Mesothelial cell of epicardium (in vitro differentiated cells): ENCODE results near the gene CNST. TPM values are rescaled to one million over a fixed set of nuclear protein-coding genes. Genes with fewer than 3 reads are reported as not detected.
"Not testable (repeated sequence)": the region's sequence is repeated elsewhere in the genome, so short reads cannot be mapped to it uniquely, and the experiment has no call there.

ENCODE experiments used
- DNase-seq, 2 experiments: peaks; one replicate each; pipeline ENCODE4 v3.0.0; 2021; ENCODE audit warnings: low spot score in 2 of 2; ENCODE audit not compliant: unreplicated experiment in 2 of 2
- H3K27ac Mint-ChIP-seq: 2 replicates; pipeline ENCODE4 v1.8.0; 2021; ENCODE audit warnings: mixed read lengths
- H3K27me3 Mint-ChIP-seq: 2 replicates; pipeline ENCODE4 v1.8.0; 2021; ENCODE audit warnings: low read depth, mixed read lengths
- H3K36me3 Mint-ChIP-seq: 2 replicates; pipeline ENCODE4 v1.8.0; 2021; ENCODE audit warnings: mixed read lengths
- H3K4me1 Mint-ChIP-seq: 2 replicates; pipeline ENCODE4 v1.8.0; 2021; ENCODE audit warnings: mixed read lengths
- H3K4me3 Mint-ChIP-seq: 2 replicates; pipeline ENCODE4 v1.8.0; 2021; ENCODE audit warnings: mild to moderate bottlenecking, moderate library complexity, mixed read lengths
- H3K9me3 Mint-ChIP-seq: 2 replicates; pipeline ENCODE4 v1.8.0; 2021; ENCODE audit warnings: mixed read lengths
- CTCF ChIP-seq: fragments of 200-600 bp; sonication (generic); IDR thresholded peaks from one replicate; pipeline ENCODE4 v1.5.0; 2021; ENCODE audit warnings: antibody characterized with exemption; ENCODE audit not compliant: unreplicated experiment
- total RNA-seq: library from RNA; stranded (reverse); gene quantifications from 3 replicates; pipeline ENCODE4 v1.2.1, GENCODE V29; 2021

CNST gene
- total RNA-seq, 1 donor from 2014 or later, result 21.0 TPM

DNA sequence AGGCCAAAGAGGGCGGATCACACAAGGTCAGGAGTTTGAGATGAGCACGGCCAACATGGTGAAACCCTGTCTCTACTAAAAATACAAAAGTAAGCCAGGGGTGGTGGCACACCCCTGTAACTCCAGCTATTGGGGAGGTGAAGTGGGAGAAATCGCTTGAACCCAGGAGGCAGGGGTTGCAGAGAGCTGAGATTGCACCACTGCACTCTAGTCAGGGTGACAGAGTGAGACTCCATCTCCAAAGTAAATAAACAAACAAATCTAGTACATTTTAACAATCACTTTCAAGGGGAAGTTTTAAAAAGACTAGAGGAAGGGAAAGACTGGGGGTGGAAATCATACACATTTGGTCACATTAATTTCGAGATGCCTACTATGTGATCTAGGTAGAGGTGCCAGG is 6.9 kb upstream of the CNST start:
- no peaks in the 10 kb centered on the region for H3K4me1 Mint-ChIP-seq
- peaks cover 12% of the 10 kb centered on the region for H3K9me3 Mint-ChIP-seq
- H3K27ac Mint-ChIP-seq, result no peak overlapping the region
- no peaks in the 10 kb centered on the region for H3K27me3 Mint-ChIP-seq
- peaks cover 37% of the 10 kb centered on the region for H3K36me3 Mint-ChIP-seq
- H3K4me3 Mint-ChIP-seq, result no peak overlapping the region
- DNase-seq, result no peak
- no peak for TF ChIP-seq CTCF

DNA sequence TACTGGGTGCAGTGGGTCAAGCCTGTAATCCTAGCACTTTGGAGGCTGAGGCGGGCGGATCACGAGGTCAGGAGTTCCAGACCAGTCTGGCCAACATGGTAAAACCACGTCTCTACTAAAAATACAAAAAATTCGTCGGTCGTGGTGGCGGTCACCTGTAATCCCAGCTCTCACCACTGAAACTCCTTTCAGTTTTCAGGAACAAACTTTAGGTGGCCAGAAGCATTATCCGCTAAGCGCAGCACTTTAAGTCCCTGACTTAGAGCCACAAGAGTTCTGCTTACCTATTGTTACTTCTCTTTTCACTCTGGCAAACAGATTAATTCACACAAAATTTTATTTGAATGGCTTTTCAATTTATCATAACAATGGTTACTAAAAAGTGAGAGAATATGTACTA is 5.4 kb upstream of the CNST start:
- not testable (repeated sequence) for H3K9me3 Mint-ChIP-seq, H3K4me3 Mint-ChIP-seq, DNase-seq, H3K27ac Mint-ChIP-seq, H3K4me1 Mint-ChIP-seq, H3K27me3 Mint-ChIP-seq
- H3K36me3 Mint-ChIP-seq, result peaks cover 27% of the 10 kb centered on the region

- peak overlapping the region; percentile 98 for H3K4me3 Mint-ChIP-seq
- DNase-seq, result no peak
Measured at GRCh38 chr1:246564839-246565750, 1.2 kb upstream of the CNST start.

GRCh38 chr1:246565751-246566127 is 517 bp upstream of the CNST start:
- Mint-ChIP-seq H3K27me3 (no peaks in the 10 kb centered on the region), H3K4me3 (peak overlapping the region; percentile 98), H3K36me3 (peaks cover 2% of the 10 kb centered on the region), H3K27ac (peak overlapping the region; percentile 98), H3K9me3 (no peaks in the 10 kb centered on the region), H3K4me1 (peaks cover 21% of the 10 kb centered on the region)
- no peak for DNase-seq
- no peak for TF ChIP-seq CTCF

More at GRCh38 chr1:246564839-246565750, 1.2 kb upstream of the CNST start:
- Mint-ChIP-seq H3K4me1 (peaks cover 21% of the 10 kb centered on the region), H3K27ac (peak overlapping the region; percentile 98), H3K9me3 (no peaks in the 10 kb centered on the region), H3K36me3 (peaks cover 5% of the 10 kb centered on the region), H3K27me3 (no peaks in the 10 kb centered on the region)
- no peak for TF ChIP-seq CTCF

DNA sequence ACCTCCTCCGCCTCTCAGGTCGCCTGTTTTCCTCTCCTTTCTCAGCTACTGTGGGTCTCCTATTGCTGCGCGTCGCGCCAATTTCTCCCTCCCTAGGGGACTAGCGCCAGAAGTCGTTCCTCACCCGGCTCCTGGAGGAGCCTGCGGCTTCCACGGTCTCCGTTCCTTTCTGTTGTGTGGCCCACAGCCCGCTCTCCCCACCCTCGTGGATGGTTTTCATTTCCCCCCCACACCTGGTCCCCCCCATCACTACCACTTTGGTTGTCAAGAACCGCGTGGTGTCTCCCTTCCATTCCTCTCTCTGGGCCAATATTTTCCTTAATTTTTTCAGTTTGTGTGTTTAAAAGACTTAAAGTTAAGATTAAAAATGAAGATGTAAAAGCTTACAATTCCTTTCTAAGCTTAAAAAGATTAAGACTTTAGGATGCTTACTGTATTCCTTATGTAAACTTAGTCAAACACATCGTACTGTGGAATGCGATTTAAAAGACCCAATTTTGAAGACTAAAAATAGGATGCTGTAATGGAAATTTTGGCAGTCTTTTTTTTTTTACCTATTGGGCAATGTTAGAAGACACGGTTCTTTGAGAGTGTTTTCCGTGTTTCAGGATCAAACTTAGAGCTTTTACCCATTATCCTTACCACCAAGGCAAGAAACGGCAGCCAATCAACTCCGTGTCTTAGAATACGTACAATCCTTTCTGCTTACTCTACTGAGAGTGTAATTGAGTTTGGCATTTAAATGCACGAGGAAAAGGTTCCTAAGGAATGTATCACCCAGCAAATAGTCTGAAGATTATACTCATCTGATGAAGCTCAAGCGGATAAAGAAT is 773 bp downstream of the CNST start:
- TF ChIP-seq CTCF, result no peak
- peak overlapping the region; percentile 98 for H3K27ac Mint-ChIP-seq
- peaks cover 2% of the 10 kb centered on the region for H3K36me3 Mint-ChIP-seq
- peak overlapping the region; percentile 98 for H3K4me3 Mint-ChIP-seq
- H3K27me3 Mint-ChIP-seq, result no peaks in the 10 kb centered on the region
- H3K4me1 Mint-ChIP-seq, result peaks cover 21% of the 10 kb centered on the region
- no peaks in the 10 kb centered on the region for H3K9me3 Mint-ChIP-seq
- DNase-seq, result no peak
